ENCODE measurements around the gene TDRD9.

DNA sequence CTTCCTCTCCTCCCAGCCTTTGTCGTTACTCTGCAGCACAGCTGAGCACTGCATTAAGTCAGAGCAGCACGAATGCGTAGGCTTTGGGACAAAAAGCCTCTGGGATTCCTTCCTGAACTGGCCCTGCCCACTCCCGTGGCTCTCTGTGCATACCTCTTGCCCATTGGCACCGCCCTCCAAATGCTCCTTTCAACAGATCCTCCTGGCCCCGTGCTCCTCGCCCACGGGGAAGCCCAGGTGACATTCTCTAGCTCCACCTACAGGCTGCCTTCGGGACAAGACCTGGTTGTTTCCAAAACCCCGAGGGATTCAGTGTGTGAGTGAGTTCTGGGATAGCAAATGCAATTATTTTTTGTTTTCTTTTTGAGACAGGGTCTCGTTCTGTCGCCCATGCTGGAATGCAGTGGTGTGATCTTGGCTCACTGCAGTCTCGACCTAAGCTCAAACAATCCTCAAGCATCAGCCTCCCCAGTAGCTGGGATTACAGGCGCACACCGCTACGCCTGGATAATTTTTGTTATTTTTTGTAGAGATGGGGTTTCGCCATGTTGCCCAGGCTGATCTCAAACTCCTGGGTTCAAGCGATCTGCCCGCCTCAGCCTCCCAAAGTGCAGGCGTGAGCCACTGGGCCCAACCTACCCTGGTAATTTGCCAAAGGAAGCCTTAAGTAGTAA is 17.9 kb upstream of the TDRD9 start:
- TF ChIP-seq CTCF (IDR thresholded peaks at IDR 0.05 in 4 of 5, conservative IDR thresholded peaks at IDR 0.05 in 1 of 5) (peak; percentile 63 to 82 (median 76)), POLR2A (IDR thresholded peaks at IDR 0.05) (no peak)
